GM12873 (cell line): Measurements from ENCODE around the gene OXNAD1.

ENCODE experiments used
- CTCF ChIP-seq: IDR thresholded peaks from 2 replicates; pipeline ENCODE4 v1.5.1; 2012; ENCODE audit warnings: low read depth, mild to moderate bottlenecking, moderate library complexity, low read length, control low read depth; ENCODE audit not compliant: insufficient read depth; ENCODE audit errors: missing control alignments

Gene OXNAD1

GRCh38 chr3:16264708-16265454 is at the start of gene OXNAD1, which contains the start of gene DPH3:
TSS of gene OXNAD1 (plus strand) at chr3:16265212. CDS start at chr3:16270953, 5,741 bp downstream.
TSS of gene DPH3 (minus strand) at chr3:16264943. CDS start at chr3:16264876, 67 bp downstream.
- TF ChIP-seq CTCF: no peak

- TF ChIP-seq CTCF: no peak
Observed at GRCh38 chr3:16216373-16216935, 48.6 kb upstream of the OXNAD1 start.

GRCh38 chr3:16219777-16220176 is 45.2 kb upstream of the OXNAD1 start:
- TF ChIP-seq CTCF: no peak

DNA sequence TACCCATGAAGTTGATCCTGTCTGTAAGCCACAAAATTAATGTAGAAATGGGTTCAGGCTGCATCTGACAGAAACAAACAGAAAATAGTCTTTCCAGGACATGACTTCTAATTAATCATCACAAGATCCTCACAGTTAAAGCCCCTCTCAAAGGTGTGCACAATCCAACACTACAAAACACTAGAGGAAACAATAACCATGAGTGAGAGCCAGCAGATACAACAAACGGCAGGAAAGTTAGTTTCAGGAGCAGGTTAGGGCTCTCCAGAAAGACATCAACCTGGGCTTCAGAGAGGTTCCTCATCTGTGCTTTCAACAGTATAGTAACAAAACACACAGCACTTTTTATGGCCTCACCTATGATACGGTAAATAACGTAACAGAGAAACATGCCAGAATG is 43.0 kb upstream of the OXNAD1 start:
- no peak for TF ChIP-seq CTCF

DNA sequence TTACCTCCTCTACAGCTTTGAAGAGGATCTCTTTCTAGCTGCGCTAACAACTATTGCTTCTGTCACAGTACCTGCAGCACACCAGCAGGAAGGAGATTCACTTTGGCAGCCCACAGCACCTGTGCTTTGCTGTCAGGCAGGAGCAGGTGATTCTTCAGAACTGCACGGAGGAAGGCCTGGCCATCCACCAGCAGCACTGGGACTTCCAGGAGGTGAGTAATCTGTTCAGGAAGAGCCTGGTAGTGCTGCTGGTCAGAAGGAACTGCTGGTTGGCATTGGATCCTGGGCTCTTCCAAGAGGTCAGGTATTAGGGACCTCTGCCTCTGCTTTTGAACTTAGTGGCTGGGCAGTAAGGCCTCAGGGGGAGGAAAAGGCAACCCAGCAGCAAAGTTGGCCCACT is 42.5 kb upstream of the OXNAD1 start:
- no peak for TF ChIP-seq CTCF

DNA sequence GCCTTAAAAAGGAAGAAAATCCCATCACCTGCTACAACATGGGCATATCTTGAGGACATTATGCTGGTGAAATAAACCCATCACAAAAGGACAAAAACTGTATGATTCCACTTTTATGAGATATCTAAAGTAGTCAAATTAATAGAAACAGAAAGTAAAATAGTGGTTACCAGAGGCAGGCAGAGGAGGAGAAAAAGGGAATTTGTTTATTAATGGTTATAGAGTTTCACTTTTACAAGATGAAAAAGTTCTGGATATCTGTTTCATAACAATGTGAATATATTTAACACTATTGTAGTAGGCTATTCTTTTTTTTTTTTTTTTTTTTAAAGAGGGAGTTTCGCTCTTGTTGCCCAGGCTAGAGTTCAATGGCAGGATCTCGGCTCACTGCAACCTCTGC is 40.7 kb upstream of the OXNAD1 start:
- TF ChIP-seq CTCF: no peak

DNA sequence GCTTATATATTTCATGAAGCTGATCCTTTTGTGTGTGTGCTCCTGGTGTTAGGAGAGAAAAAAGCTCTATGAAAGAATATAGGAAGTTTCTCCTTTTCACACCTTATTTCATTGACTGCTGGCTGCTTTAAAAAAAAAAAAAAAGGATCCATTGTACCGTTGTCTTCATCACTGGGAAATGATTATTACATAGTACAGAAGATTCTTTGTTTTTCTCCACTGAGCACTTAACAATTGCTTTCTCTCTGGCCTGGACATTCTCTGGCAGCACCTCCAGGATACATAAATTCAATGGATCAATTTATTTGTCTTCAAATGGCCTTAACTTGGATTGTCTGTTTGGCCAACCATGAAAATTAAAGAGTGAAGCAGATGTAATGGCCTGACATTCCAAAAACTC is 37.4 kb upstream of the OXNAD1 start:
- no peak for TF ChIP-seq CTCF
